GM23248 (cell line): ENCODE results near the gene GNAS-AS1.

ENCODE experiments used
- EZH2 ChIP-seq: fragments of 200-600 bp; sonication (generic); IDR thresholded peaks from 2 replicates; pipeline ENCODE4 v1.6.1; 2018; ENCODE audit warnings: antibody characterized with exemption, mild to moderate bottlenecking; ENCODE audit not compliant: insufficient read depth, poor library complexity, severe bottlenecking
- EZH2phosphoT487 ChIP-seq: fragments of 200-600 bp; sonication (generic); IDR thresholded peaks from 2 replicates; pipeline ENCODE4 v1.6.1; 2018; ENCODE audit warnings: antibody characterized with exemption, moderate library complexity, mild to moderate bottlenecking, low read depth; ENCODE audit not compliant: insufficient read depth

DNA sequence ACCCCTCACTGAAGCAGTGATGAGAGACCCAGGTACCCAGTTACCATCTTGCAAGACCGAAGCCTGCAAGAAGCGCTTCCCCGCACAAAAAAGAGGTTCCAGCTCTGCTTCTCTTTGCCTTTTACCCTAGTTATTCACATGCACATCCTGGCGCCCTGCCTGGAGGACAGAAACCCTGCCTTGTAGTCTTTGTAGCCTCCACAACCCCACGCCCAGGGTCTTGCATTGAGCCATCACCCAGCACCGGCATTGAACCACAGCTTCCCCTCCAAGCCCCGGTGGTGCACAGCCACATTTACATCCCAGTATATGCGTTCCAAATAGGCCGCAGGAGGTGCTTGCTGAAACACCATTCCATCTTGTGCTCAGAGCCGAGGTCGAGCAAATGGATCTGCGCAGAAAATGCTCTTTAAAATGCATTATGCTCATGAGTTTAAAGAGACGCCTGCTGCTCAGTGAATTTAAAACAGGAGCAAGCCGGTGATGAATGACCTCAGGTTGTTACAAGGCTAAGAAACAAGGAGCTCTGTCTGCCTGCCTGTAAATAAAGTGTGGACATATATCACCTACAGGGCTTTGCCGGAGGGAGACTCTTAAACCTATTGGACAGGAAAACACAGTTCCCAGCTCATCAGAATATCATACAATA is 61.7 kb downstream of the GNAS-AS1 start:
- TF ChIP-seq EZH2: no peak
- no peak for TF ChIP-seq EZH2phosphoT487
